K562 (cell line): ENCODE results near the gene BCAN. TPM values are rescaled to one million over a fixed set of nuclear protein-coding genes. Genes with fewer than 3 reads are reported as not detected.

ENCODE experiments used
- ARID3A ChIP-seq: IDR thresholded peaks from 2 replicates; pipeline ENCODE4 v1.6.1; 2012; ENCODE audit warnings: low read depth, low read length, improper control_type of control experiment, borderline replicate concordance
- BHLHE40 ChIP-seq: IDR thresholded peaks from 2 replicates; pipeline ENCODE4 v1.6.1; 2011; ENCODE audit warnings: low read length, improper control_type of control experiment
- DDX20 ChIP-seq: fragments of 450-650 bp; IDR thresholded peaks from 2 replicates; pipeline ENCODE4 v1.6.1; 2016; ENCODE audit warnings: missing genetic modification characterization, low read depth, mild to moderate bottlenecking, missing compliant biosample characterization, moderate library complexity
- KLF10 ChIP-seq: fragments of 250-450 bp; sonication (Bioruptor Pico); IDR thresholded peaks from 2 replicates; pipeline ENCODE4 v1.6.1; 2021; ENCODE audit warnings: matching md5 sums
- PHB ChIP-seq: fragments of 250-450 bp; sonication (Bioruptor Pico); IDR thresholded peaks from 2 replicates; pipeline ENCODE4 v1.5.0; 2021
- SMAD1 ChIP-seq: fragments of 150-350 bp; IDR thresholded peaks from 2 replicates; pipeline ENCODE4 v1.6.1; 2014; ENCODE audit warnings: low read length, low read depth; ENCODE audit not compliant: partially characterized antibody
- STAT6 ChIP-seq: sonication (generic); formaldehyde crosslinking; IDR thresholded peaks from 2 replicates; pipeline ENCODE4 v1.8.1; 2023; ENCODE audit warnings: mild to moderate bottlenecking, missing genetic modification reagents
- SUPT5H ChIP-seq: fragments of 450-650 bp; IDR thresholded peaks from 2 replicates; pipeline ENCODE4 v1.6.1; 2016
- ZFP91 ChIP-seq: sonication (generic); formaldehyde crosslinking; IDR thresholded peaks from 2 replicates; pipeline ENCODE4 v1.8.0; 2022; ENCODE audit warnings: mild to moderate bottlenecking, missing genetic modification reagents
- ZNF354B ChIP-seq: fragments of 250-450 bp; sonication (Bioruptor Pico); IDR thresholded peaks from 2 replicates; pipeline ENCODE4 v1.4.0; 2020
- ZNF668 ChIP-seq: fragments of 250-450 bp; sonication (Bioruptor Pico); IDR thresholded peaks from 2 replicates; pipeline ENCODE4 v1.8.0; 2022; ENCODE audit warnings: mild to moderate bottlenecking, inconsistent platforms
- polyA plus RNA-seq, 8 experiments: library from polyadenylated mRNA; depleted of rRNA in 4 of 8; stranded (reverse) in 5 of 8; unstranded in 3 of 8; fragments of >200 nt; fragmentation: Nextera tagmentation in 2 of 8; fragmentation: Illumina TruSeq in 1 of 8; extraction: Ambion mirVana in 2 of 8; extraction: Trizol in 1 of 8; gene quantifications; 2 replicates each; pipeline versions ENCODE4 v1.2.1 to v1.2.3, GENCODE V29; 2011 to 2014; ENCODE audit warnings: inconsistent platforms in 1 of 8, missing spikeins in 1 of 8
- total RNA-seq, 7 experiments: library from RNA; depleted of rRNA in 6 of 7; stranded (reverse); fragments of >200 nt in 6 of 7; fragmentation: Illumina TruSeq in 2 of 7; extraction: Trizol in 2 of 7; gene quantifications; 2 replicates each; pipeline versions ENCODE4 v1.2.1 to v1.2.3, GENCODE V29; 2011 to 2021; ENCODE audit warnings: low replicate concordance in 1 of 7
- TF ChIP-seq, protein P1 (sequence below): fragments of 450-650 bp; IDR thresholded peaks from 2 replicates; pipeline ENCODE4 v1.6.1; 2016; ENCODE audit warnings: antibody characterized with exemption

BCAN gene
- total and polyA plus RNA-seq, 9 of the 15 experiments (the other 6 are each of a cell fraction or from before 2014, with no cell fraction given) = 0.04 to 0.33 (median 0.14) TPM; not detected in 5

DNA sequence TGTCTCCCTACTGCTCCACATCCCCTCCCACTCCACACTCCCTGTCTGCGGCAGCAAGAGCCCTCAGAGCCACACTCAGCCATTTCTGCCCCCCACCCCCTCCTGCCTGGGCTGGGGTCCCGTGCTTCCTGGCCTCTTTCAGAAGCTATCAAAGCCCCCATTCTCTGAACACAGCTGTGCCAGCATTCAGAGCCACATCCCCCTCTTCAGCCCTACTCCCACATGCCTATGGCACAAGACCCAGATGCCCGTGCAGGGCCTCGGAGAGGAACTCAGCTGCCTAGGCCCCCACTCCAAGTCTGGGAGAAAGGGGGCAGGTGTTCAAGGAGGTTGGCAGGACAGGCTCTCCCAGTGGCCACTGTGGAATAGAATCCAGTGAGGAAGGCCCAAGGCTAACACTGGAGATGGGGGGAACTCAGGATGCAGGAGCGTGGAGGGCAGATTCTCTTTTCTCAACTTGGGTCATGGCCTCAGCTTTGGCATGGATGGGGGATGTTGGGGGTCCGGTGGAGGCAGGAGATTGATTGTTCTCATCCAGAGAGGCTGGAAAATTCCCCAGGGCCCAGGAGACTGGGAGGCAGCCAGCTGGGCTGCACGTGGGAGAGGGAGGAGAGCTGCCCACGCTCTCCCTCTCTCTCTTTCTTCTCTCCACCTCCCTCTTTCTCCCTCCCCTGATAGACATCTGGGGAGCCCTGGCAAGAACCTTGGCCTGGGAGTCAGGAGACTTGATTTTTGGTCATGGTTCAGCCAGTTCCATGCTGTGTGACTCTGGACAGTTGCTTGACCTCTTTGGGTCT lies 3.5 kb upstream of the BCAN start (continued):
- TF ChIP-seq, protein P1, sequence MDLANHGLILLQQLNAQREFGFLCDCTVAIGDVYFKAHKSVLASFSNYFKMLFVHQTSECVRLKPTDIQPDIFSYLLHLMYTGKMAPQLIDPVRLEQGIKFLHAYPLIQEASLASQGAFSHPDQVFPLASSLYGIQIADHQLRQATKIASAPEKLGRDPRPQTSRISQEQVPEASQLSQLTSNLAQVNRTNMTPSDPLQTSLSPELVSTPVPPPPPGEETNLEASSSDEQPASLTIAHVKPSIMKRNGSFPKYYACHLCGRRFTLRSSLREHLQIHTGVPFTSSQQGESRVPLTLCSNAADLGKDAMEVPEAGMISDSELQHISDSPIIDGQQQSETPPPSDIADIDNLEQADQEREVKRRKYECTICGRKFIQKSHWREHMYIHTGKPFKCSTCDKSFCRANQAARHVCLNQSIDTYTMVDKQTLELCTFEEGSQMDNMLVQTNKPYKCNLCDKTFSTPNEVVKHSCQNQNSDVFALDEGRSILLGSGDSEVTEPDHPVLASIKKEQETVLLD = no peak
- TF ChIP-seq ZFP91 (CRISPR knock-in tag) (no peak), SMAD1 (no peak), KLF10 (CRISPR knock-in tag) (no peak), STAT6 (CRISPR knock-in tag) (no peak), BHLHE40 (peak; percentile 19; the same call in 1 of the 2 replicates), ZNF354B (no peak), DDX20 (tag) (no peak), ZNF668 (CRISPR knock-in tag) (no peak), ARID3A (no peak), PHB (CRISPR knock-in tag) (no peak), SUPT5H (peak; percentile 75)
